ENCODE measurements around the gene C5AR1.

DNA sequence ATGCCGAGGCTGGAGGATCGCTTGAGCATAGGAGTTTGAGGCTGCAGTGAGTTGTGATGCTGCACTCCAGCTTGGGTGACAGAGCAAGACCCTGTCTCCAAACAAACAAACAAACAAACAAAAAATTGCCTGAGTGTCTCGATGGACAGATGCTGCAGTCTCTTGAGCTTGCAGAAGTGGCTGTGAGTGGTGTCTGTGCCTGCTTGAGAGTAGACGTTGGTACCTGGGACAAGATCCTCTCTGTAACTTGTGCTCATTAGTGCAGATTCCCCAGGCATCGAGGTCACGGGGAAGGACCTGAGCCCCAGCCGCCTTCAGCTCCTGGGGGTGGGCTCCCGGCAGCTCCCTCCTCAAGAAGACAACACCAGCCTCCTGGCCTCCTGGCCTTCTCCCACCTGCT, 13.7 kb downstream of the C5AR1 start:
- TF ChIP-seq POLR2A (IDR thresholded peaks at IDR 0.05), result no peak
- TF ChIP-seq, protein P1, sequence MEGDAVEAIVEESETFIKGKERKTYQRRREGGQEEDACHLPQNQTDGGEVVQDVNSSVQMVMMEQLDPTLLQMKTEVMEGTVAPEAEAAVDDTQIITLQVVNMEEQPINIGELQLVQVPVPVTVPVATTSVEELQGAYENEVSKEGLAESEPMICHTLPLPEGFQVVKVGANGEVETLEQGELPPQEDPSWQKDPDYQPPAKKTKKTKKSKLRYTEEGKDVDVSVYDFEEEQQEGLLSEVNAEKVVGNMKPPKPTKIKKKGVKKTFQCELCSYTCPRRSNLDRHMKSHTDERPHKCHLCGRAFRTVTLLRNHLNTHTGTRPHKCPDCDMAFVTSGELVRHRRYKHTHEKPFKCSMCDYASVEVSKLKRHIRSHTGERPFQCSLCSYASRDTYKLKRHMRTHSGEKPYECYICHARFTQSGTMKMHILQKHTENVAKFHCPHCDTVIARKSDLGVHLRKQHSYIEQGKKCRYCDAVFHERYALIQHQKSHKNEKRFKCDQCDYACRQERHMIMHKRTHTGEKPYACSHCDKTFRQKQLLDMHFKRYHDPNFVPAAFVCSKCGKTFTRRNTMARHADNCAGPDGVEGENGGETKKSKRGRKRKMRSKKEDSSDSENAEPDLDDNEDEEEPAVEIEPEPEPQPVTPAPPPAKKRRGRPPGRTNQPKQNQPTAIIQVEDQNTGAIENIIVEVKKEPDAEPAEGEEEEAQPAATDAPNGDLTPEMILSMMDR (IDR thresholded peaks at IDR 0.05), result no peak
- TF ChIP-seq POLR2AphosphoS5 (IDR thresholded peaks at IDR 0.05), result no peak

All from stomach (tissue), 4 donors.